Measurements from ENCODE around the gene TMPRSS13. TPM values are rescaled to one million over a fixed set of nuclear protein-coding genes. Genes with fewer than 3 reads are reported as not detected.
"Not testable (repeated sequence)": the region's sequence is repeated elsewhere in the genome, so short reads cannot be mapped to it uniquely, and the experiment has no call there.

The TMPRSS13 gene
- polyA plus RNA-seq: not detected in 2 replicates
- not detected in 2 replicates for polyA minus RNA-seq

DNA sequence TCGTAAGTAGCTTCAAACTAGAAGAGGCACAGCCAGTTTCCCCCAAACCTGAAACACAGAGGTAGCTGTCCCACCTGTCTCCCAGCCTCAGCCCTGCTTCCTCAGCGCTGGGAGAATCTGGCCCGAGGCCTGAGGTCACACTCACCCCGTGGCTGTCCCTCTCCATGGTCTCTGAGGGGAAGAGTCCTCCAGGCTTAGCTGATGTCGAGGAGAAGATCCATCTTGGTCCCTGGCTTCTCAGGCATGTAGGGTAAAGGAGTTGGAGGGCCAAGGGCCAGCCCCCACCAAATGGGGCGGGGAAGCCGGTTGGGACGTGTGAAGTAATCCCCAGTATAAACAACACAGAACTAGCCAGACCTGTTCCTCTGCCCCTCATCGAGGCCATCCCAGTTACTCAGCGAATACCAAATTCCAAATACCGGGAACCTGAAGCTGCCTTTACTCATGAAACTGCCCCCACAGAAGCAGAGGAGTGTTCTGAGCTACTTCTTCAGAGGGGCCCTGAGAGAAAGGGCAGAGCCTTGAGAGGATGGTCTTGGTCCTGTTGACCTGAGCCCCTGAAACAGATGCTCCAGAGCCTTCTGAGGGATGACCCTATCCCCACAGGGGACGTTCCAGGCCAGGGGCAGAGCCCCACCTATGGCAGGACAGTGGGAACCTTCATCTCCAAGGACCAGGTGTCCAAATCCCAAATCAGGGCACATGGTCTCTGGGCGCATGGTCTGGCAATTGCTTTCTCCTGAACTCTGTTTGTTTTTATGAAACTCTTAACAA is at the start of gene TMPRSS13:
Gene TMPRSS13 (minus strand): TSS at position 261 of the 774 bp plus-strand sequence. CDS start 95 bp downstream, at position 166.
- Histone ChIP-seq H3K4me3 (ENCODE audit: low read length) (no peak within 1 kb of the TSS), H3K9ac (ENCODE audit: low read length) (no peak within 1 kb of the TSS), H3F3A (ENCODE audit: insufficient read depth, low read length, poor library complexity, severe bottlenecking) (no peaks in the 10 kb centered on the region), H3K9me3 (ENCODE audit: low read length) (no peaks in the 10 kb centered on the region), H2AFZ (ENCODE audit: low read depth, low read length) (no peak within 1 kb of the TSS), H3K36me3 (ENCODE audit: insufficient read depth, low read length) (no peaks in the 10 kb centered on the region), H3K79me2 (replicated peaks; ENCODE audit: insufficient read depth, low read length) (no peaks in the 10 kb centered on the region), H3K4me2 (ENCODE audit: low read length) (no peak within 1 kb of the TSS), H3K9me2 (ENCODE audit: insufficient read depth, low read length) (no peaks in the 10 kb centered on the region), H3K27ac (ENCODE audit: low read length) (no peak within 1 kb of the TSS), H4K20me1 (ENCODE audit: insufficient read depth) (no peaks in the 10 kb centered on the region), H3K27me3 (ENCODE audit: insufficient read depth, low read depth, low read length) (no peaks in the 10 kb centered on the region)
- TF ChIP-seq RAD21 (conservative IDR thresholded peaks at IDR 0.05) (no peak), POLR2AphosphoS5 (IDR thresholded peaks at IDR 0.05) (no peak), EZH2 (IDR thresholded peaks at IDR 0.05; ENCODE audit: borderline replicate concordance, insufficient read depth, low read length, poor library complexity, severe bottlenecking) (no peak), EP300 (conservative IDR thresholded peaks at IDR 0.05; ENCODE audit: poor library complexity, severe bottlenecking) (no peak), TAF1 (IDR thresholded peaks at IDR 0.05; ENCODE audit: low read depth) (no peak), SMC3 (conservative IDR thresholded peaks at IDR 0.05; ENCODE audit: poor library complexity) (no peak), MXI1 (conservative IDR thresholded peaks at IDR 0.05; ENCODE audit: poor library complexity, severe bottlenecking) (no peak)
- TF ChIP-seq, protein P1, sequence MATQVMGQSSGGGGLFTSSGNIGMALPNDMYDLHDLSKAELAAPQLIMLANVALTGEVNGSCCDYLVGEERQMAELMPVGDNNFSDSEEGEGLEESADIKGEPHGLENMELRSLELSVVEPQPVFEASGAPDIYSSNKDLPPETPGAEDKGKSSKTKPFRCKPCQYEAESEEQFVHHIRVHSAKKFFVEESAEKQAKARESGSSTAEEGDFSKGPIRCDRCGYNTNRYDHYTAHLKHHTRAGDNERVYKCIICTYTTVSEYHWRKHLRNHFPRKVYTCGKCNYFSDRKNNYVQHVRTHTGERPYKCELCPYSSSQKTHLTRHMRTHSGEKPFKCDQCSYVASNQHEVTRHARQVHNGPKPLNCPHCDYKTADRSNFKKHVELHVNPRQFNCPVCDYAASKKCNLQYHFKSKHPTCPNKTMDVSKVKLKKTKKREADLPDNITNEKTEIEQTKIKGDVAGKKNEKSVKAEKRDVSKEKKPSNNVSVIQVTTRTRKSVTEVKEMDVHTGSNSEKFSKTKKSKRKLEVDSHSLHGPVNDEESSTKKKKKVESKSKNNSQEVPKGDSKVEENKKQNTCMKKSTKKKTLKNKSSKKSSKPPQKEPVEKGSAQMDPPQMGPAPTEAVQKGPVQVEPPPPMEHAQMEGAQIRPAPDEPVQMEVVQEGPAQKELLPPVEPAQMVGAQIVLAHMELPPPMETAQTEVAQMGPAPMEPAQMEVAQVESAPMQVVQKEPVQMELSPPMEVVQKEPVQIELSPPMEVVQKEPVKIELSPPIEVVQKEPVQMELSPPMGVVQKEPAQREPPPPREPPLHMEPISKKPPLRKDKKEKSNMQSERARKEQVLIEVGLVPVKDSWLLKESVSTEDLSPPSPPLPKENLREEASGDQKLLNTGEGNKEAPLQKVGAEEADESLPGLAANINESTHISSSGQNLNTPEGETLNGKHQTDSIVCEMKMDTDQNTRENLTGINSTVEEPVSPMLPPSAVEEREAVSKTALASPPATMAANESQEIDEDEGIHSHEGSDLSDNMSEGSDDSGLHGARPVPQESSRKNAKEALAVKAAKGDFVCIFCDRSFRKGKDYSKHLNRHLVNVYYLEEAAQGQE (IDR thresholded peaks at IDR 0.05; ENCODE audit: borderline replicate concordance): no peak
- TF ChIP-seq, protein P2, sequence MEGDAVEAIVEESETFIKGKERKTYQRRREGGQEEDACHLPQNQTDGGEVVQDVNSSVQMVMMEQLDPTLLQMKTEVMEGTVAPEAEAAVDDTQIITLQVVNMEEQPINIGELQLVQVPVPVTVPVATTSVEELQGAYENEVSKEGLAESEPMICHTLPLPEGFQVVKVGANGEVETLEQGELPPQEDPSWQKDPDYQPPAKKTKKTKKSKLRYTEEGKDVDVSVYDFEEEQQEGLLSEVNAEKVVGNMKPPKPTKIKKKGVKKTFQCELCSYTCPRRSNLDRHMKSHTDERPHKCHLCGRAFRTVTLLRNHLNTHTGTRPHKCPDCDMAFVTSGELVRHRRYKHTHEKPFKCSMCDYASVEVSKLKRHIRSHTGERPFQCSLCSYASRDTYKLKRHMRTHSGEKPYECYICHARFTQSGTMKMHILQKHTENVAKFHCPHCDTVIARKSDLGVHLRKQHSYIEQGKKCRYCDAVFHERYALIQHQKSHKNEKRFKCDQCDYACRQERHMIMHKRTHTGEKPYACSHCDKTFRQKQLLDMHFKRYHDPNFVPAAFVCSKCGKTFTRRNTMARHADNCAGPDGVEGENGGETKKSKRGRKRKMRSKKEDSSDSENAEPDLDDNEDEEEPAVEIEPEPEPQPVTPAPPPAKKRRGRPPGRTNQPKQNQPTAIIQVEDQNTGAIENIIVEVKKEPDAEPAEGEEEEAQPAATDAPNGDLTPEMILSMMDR (IDR thresholded peaks at IDR 0.05; ENCODE audit: poor library complexity, severe bottlenecking): no peak

- H3K27me3 ChIP-seq (ENCODE audit: insufficient read depth, low read depth, low read length): no peaks in the 10 kb centered on the region
- TF ChIP-seq, protein P1 (IDR thresholded peaks at IDR 0.05; ENCODE audit: borderline replicate concordance): no peak
- no peak for TF ChIP-seq MXI1 (conservative IDR thresholded peaks at IDR 0.05; ENCODE audit: poor library complexity, severe bottlenecking)
- H3K9ac ChIP-seq (ENCODE audit: low read length): no peak overlapping the region
These were observed 49.8 kb upstream of the TMPRSS13 start for GRCh38 chr11:117978991-117979390.

GRCh38 chr11:117978291-117978910 is 49.2 kb upstream of the TMPRSS13 start:
- not testable (repeated sequence) for H3K27me3 ChIP-seq (ENCODE audit: insufficient read depth, low read depth, low read length); H3K9me2 ChIP-seq (ENCODE audit: insufficient read depth, low read length); H4K20me1 ChIP-seq (ENCODE audit: insufficient read depth); H2AFZ ChIP-seq (ENCODE audit: low read depth, low read length); H3K79me2 ChIP-seq (replicated peaks; ENCODE audit: insufficient read depth, low read length); H3K9me3 ChIP-seq (ENCODE audit: low read length); H3F3A ChIP-seq (ENCODE audit: insufficient read depth, low read length, poor library complexity, severe bottlenecking); H3K27ac ChIP-seq (ENCODE audit: low read length); H3K4me2 ChIP-seq (ENCODE audit: low read length); H3K36me3 ChIP-seq (ENCODE audit: insufficient read depth, low read length); H3K9ac ChIP-seq (ENCODE audit: low read length); H3K4me3 ChIP-seq (ENCODE audit: low read length)

More at GRCh38 chr11:117978991-117979390, 49.8 kb upstream of the TMPRSS13 start:
- H3K36me3 ChIP-seq (ENCODE audit: insufficient read depth, low read length): no peaks in the 10 kb centered on the region
- no peaks in the 10 kb centered on the region for H3F3A ChIP-seq (ENCODE audit: insufficient read depth, low read length, poor library complexity, severe bottlenecking)
- no peaks in the 10 kb centered on the region for H3K9me3 ChIP-seq (ENCODE audit: low read length)
- H3K4me3 ChIP-seq (ENCODE audit: low read length): no peak overlapping the region
- H3K4me2 ChIP-seq (ENCODE audit: low read length): no peak overlapping the region
- H2AFZ ChIP-seq (ENCODE audit: low read depth, low read length): no peak overlapping the region
- H3K79me2 ChIP-seq (replicated peaks; ENCODE audit: insufficient read depth, low read length): no peaks in the 10 kb centered on the region
- no peak overlapping the region for H3K27ac ChIP-seq (ENCODE audit: low read length)
- no peaks in the 10 kb centered on the region for H4K20me1 ChIP-seq (ENCODE audit: insufficient read depth)
- H3K9me2 ChIP-seq (ENCODE audit: insufficient read depth, low read length): no peaks in the 10 kb centered on the region

All from neural cell (in vitro differentiated cells).